GM19397 (cell line): Measurements from ENCODE around the gene FCF1.
A peak's percentile ranks its signal among the peaks of the same experiment; 100 is the strongest.

Experiments used
- ATAC-seq: cut with Tn5 transposase; IDR thresholded peaks from one replicate; pipeline ENCODE4 v1.9.1; 2021; ENCODE audit warnings: mild to moderate bottlenecking, moderate library complexity; ENCODE audit not compliant: unreplicated experiment

The FCF1 gene, protein sequence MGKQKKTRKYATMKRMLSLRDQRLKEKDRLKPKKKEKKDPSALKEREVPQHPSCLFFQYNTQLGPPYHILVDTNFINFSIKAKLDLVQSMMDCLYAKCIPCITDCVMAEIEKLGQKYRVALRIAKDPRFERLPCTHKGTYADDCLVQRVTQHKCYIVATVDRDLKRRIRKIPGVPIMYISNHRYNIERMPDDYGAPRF

GRCh38 chr14:74712499-74713394 is at the start of gene FCF1, which contains the start of gene AREL1:
TSS of gene FCF1 (plus strand) at chr14:74713144. CDS start at chr14:74713198, 54 bp downstream.
TSS of gene AREL1 (minus strand) at chr14:74713080. CDS start at chr14:74685615, 27,465 bp downstream.
- ATAC-seq = peak; percentile 95

- ATAC-seq = no peak
These were observed 49.1 kb upstream of the FCF1 start for GRCh38 chr14:74663884-74664283.

GRCh38 chr14:74664717-74665116 is 48.2 kb upstream of the FCF1 start:
- no peak for ATAC-seq

DNA sequence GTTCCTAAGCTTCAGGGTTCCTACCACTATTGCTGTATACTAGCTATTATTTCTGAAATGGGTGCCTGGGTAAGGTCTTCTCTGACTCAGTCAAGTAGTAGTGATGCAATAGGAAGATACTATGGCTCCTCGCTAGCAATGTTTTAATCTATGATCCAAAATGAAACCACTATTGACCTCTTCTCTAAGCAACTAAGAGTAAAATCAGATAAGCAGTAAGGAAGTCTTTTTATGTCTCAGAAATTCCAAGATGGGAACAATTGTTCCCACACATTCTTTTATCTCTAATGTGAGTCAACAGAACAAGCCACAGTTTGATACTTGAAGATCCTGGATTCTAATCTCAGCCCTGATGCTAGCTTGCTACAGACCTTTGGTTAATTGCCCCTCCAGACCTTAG is 45.2 kb upstream of the FCF1 start:
- ATAC-seq = no peak

- ATAC-seq = no peak
These were observed 43.7 kb upstream of the FCF1 start for GRCh38 chr14:74669256-74669655.

DNA sequence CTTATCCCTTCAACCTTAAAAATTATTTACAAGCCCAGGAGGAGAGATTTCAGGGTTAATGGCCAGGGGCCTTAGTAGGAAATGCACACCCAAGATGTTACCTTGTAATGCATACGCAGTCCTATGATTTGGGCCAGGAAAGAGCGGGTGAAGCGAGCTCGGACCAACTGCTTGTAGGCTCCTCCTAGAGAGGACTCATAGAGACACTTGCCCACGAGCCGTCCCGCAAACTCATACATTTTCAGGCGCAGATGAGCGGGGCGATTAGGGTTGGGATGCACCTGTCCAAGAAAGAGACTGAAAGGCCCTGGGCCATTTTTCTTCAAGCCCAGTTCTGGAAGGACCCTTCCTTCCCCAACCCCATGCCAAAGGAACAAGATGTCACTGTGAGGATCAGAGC is 43.1 kb upstream of the FCF1 start:
- ATAC-seq = no peak

DNA sequence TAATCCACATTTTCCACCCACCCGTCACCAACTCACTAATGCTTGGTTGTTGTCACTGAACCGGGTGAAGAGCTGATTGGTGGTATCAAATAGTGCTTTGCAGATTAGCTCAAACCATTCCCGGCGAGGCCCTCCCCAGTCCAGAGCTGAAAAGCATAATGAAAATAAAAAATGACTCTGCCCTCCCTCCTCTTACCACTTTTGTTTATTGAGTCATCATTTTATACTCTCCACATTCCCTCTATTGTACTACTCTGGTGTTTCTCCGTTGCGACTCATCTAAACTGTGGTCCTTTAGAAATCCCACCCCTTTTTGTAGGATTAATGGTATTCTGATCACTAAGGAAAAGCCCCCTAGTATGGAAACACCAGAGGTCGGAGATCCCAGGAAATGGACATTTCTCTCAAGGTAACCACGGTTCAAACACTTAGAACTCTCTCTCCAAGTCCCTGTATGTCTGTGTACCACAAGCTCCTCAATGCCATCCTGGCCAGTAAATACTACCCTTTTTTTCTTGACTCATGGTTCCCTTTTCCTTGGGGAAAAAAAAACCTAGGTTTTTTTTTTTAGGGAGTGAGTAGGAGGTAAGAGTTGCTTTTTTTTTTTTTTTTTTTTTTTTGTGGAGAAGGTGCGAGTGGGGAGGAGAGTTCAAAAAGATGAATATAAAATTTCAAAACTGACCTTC is 42.1 kb upstream of the FCF1 start:
- ATAC-seq = no peak

- no peak for ATAC-seq
These were observed 41.2 kb upstream of the FCF1 start for GRCh38 chr14:74671789-74672188.

DNA sequence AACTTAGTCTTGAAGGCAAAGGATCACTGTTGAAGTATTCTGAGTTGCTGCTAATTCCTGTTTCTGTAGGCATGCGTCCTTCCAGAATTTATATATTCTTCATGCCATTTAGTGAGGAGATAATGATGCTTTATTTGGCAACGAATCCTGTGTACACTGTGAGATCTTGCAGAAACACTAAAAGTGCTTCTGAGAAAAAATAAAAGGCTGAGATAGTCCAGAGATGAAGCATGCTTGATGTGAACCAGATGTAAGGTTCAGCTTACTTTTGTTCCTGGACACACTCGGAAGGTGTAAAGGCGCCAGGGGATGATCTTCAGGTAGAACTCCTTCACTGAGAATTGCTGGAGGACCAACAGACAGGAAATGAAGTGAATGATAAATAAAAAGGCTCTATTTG is 39.2 kb upstream of the FCF1 start:
- ATAC-seq = no peak

DNA sequence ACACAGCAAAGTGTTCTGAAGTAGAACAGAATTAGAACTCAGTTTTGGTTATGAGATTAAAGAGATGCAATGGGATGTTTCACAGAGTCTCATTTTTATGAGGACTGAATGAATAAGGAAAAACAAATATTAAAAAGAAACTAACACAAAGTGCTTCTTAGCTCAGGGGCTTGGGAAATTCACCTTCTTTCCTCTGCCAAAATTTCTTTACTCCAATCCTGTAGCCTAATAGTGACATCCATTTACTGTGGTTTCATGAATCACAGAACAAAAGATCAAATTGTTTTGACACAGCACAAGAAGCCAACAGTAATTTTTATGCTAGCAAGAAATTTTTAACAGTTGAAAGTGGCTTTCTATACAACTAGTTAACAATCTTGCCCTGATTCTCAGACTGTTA is 37.7 kb upstream of the FCF1 start:
- ATAC-seq = no peak

DNA sequence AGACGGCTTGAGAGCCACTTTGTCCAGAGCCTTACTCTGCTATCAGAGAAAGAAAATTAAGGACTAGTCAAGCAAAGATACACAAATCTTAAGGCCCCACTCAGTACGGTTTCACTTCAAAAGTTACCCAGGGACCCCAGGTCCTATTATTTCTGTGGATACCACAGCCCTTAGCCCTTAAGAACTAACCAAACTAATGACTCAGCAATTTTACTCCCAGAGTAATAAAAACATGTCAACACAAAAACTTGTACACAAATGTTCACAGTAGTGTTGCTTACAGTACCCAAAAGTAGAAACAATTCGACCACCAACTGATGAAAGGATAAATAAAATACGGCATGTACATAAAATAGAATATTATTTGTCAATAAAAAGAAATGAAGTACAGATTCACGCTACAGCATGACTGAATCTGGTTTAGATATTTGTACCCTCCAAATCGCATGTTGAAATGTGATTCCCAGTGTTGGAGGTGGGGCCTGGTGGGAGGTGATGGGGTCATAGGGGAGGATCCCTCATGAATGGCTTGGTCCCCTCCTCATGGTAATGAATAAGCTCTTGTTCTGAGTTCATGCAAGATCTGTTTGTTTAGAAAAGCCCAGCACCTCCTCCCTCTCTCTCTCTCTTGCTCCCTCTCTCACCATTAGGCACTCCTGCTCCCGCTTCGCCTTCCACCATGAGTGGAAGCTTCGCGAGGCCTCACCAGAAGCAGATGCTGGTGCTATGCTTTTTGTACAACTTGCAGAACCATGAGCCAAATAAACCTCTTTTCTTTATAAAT is 30.6 kb upstream of the FCF1 start:
- no peak for ATAC-seq

GRCh38 chr14:74683406-74683805 is 29.5 kb upstream of the FCF1 start:
- no peak for ATAC-seq

- ATAC-seq = no peak
These were observed 28.5 kb upstream of the FCF1 start for GRCh38 chr14:74684434-74684833.

DNA sequence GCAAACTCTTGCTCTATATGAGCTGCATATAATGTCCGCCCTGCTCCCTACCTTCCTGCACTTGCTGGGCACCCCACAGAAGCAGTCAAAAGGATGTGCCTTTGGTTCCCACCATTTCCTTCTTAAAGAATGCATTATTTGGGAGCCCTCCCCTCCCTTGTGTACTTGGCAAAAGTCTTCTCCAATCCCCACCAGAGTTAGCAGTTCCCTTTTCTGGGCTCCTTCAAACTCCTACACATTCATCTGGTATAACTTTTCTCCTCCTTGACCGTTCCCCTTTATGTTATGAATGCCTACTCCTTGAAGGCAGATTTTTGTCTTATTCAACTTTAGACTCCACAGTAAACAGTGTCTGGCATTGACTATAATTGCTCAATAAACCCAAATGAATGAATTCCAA is 27.9 kb upstream of the FCF1 start:
- ATAC-seq = no peak

DNA sequence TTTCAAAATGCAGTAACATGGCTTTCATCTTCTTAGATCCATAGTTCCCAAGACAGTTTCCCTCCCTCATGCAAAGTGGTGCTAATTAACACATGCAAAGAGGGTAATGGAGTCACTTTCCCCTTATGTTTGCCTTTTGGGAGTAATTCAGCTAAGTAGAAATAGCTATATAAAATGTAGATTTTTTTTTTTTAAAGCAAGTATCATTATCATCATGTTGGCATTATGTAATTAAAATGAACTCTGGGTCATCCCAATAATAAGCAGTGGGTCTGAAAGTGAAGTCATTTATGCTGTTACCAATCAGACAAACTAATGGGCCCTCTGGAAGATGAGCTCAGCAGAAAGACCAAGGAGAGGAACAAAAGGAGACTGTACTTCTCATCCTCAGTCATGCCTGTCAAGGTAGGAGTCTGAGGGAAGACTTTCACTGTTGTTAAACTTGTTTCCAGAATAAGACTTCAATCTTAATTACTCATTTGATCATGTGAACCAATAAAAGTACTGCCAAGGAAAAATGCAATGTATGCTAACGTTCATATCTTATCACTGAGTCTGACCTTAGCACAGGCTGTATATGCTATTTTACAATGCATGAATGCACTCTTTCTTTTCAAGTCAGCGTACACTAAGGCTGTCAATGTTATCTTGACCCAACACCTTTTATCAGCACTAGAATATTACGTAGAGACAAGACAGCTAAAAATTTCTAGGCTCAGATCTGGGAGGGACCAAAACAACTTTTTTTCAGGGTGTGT is 26.8 kb upstream of the FCF1 start:
- ATAC-seq = no peak

GRCh38 chr14:74691456-74691855 is 21.5 kb upstream of the FCF1 start:
- ATAC-seq = no peak

GRCh38 chr14:74693191-74693590 is 19.8 kb upstream of the FCF1 start:
- no peak for ATAC-seq

- no peak for ATAC-seq
These were observed 17.5 kb upstream of the FCF1 start for GRCh38 chr14:74695406-74695805.

- no peak for ATAC-seq
These were observed 15.9 kb upstream of the FCF1 start for GRCh38 chr14:74697011-74697410.

DNA sequence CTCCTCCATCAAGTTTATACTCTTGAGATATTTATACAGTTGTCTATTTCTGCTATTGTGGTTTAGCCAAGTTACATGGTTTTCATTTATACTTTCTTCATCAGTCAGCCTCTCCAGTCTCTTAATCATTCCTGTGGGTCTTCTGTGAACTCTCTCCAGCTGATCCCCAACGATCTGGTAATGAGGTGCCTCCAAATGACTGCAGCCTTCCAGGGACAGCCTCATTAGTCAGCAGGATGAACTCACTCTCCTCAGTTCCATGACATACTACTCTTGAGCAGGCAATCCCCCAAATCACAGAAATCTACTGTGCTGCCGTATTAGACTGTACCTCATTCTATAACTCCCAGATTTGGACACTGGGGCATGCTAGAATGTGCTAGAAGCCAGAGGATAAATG is 15.4 kb upstream of the FCF1 start:
- ATAC-seq = no peak
